ENCODE data around the gene FAM78A. TPM values are rescaled to one million over a fixed set of nuclear protein-coding genes. Genes with fewer than 3 reads are reported as not detected.
"Not testable (repeated sequence)": the region's sequence is repeated elsewhere in the genome, so short reads cannot be mapped to it uniquely, and the experiment has no call there.

Gene FAM78A
- total and polyA plus RNA-seq, 12 donors, result 7.0 to 53.1 (median 30.3) TPM

DNA sequence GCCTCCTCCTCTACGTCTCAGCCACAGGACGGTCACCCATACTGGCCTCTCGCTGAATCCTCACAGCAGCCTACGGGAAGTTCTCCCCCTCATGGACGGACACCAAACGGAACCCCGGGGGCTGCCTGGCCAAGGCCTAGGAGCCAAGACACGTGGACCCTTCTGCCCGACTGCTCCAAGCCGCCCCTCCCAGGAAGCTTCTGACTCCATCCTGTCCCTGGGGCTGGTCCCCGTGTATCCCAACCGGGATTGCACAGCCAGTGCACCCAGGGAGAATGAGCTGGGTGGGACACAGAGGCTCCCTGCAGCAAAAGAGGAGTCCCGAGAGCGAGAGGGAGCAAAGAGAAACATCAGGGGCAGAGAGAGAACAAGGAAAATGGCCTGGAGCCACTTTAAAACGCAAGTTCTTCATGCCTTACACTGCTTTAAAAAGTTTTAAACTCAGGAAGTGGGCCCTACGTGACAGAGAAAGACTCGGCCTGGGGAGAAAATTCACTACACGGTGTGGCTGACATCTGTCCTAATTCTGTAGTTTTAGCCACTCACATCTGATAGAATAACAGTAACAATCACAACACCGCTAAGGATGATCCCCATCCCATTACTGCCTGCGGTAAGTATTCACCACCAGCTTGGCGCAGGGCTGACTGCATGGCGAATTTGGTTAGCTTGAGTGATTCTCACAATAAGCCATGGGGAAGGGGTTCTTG is 3.0 kb downstream of the FAM78A start:
- Histone ChIP-seq H3K9me3 (no peaks in the 10 kb centered on the region), H3K4me1 (peaks cover 36 to 76% (median 63%) of the 10 kb centered on the region in 9 donors), H3K27ac (peak overlapping the region; percentile 89 to 99 (median 98)), H3K27me3 (no peaks in the 10 kb centered on the region), H3K4me3 (peak overlapping the region; percentile 59 to 92 (median 84)), H3K36me3 (no peaks in the 10 kb centered on the region)
- intact Hi-C loops (cut with DNase I), result loop anchor here in 4 of 10 donors (5.0 to 10.0 kb wide), 3 partner anchors 62 to 96 kb away; no protein-coding TSS in a partner anchor
- 23% methylated on average over 22 of the region's 22 CpGs for WGBS, 2 donors
- DNase-seq (peak; percentile 73 to 85), ATAC-seq (peak; percentile 7 to 49 (median 21))
- TF ChIP-seq, protein P1, sequence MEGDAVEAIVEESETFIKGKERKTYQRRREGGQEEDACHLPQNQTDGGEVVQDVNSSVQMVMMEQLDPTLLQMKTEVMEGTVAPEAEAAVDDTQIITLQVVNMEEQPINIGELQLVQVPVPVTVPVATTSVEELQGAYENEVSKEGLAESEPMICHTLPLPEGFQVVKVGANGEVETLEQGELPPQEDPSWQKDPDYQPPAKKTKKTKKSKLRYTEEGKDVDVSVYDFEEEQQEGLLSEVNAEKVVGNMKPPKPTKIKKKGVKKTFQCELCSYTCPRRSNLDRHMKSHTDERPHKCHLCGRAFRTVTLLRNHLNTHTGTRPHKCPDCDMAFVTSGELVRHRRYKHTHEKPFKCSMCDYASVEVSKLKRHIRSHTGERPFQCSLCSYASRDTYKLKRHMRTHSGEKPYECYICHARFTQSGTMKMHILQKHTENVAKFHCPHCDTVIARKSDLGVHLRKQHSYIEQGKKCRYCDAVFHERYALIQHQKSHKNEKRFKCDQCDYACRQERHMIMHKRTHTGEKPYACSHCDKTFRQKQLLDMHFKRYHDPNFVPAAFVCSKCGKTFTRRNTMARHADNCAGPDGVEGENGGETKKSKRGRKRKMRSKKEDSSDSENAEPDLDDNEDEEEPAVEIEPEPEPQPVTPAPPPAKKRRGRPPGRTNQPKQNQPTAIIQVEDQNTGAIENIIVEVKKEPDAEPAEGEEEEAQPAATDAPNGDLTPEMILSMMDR (IDR thresholded peaks at IDR 0.05), result peak in 6 of 9 donors; percentile 13 to 42 (median 31)

DNA sequence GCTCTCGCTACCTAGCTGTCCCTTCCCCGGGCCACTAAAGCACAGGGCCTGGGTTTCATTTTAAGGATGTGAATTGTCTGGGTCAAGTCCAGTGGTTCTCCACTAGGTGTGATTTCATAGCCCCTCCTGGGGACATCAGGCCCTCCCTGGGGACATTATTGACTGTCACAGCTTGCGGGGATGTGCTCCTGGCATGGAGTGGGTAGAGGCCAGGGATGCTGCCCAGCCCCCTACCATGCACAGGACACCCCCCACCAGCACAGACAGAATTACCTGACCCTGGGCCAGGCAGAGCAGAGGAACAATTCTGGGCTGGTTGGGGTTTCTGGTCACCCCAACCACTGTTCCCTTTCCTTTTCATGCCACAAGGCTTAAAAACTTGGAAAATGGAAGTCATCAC is 4.1 kb downstream of the FAM78A start:
- no peaks in the 10 kb centered on the region for H3K9me3 ChIP-seq
- no peaks in the 10 kb centered on the region for H3K36me3 ChIP-seq
- no peak for DNase-seq
- peaks cover 33 to 85% (median 68%) of the 10 kb centered on the region in 9 donors for H3K4me1 ChIP-seq
- peak overlapping the region in 9 of 10 donors; percentile 59 to 92 (median 85) for H3K4me3 ChIP-seq
- TF ChIP-seq, protein P1 (IDR thresholded peaks at IDR 0.05), result no peak
- WGBS, 2 donors, result 51 to 63% methylated on average over 3 of the region's 3 CpGs
- peak overlapping the region; percentile 29 to 99 (median 98) for H3K27ac ChIP-seq
- no peaks in the 10 kb centered on the region for H3K27me3 ChIP-seq
- intact Hi-C loops (cut with DNase I), result loop anchor here in 4 of 10 donors (5.0 to 10.0 kb wide), 3 partner anchors 63 to 95 kb away; no protein-coding TSS in a partner anchor
- no peak for ATAC-seq

DNA sequence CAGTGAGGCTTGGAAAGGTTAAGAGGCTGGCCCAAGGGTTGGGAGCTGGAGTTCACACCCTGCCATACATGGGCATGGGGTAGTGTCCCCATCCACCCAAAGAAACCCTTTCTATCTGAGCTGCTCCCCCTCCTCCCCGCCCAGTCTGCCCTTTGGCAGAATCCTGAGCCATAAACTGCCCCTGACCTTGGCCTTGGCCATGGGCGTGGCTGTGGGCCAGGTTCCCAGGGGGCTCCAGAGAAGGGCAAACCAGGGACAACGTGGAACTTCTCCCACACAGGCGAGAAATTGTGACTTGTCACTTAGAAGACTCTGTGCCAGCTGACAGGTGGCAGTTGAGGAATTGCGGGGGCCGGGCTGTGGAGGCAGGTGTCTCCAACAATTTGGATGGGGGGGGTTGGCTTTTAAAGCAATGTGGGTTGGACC is 4.8 kb downstream of the FAM78A start:
- peaks cover 37 to 91% (median 75%) of the 10 kb centered on the region in 9 donors for H3K4me1 ChIP-seq
- no peaks in the 10 kb centered on the region for H3K9me3 ChIP-seq
- no peak for ATAC-seq
- intact Hi-C loops (cut with DNase I), result loop anchor here in 4 of 10 donors (5.0 to 10.0 kb wide), 3 partner anchors 63 to 94 kb away; no protein-coding TSS in a partner anchor
- 51 to 58% methylated on average over 6 of the region's 6 CpGs for WGBS, 2 donors
- H3K4me3 ChIP-seq, result peak overlapping the region in 4 of 10 donors; percentile 5 to 86 (median 51)
- DNase-seq, result no peak
- TF ChIP-seq, protein P1 (IDR thresholded peaks at IDR 0.05), result no peak
- no peaks in the 10 kb centered on the region for H3K36me3 ChIP-seq
- peak overlapping the region; percentile 65 to 99 (median 96) for H3K27ac ChIP-seq
- H3K27me3 ChIP-seq, result no peaks in the 10 kb centered on the region

DNA sequence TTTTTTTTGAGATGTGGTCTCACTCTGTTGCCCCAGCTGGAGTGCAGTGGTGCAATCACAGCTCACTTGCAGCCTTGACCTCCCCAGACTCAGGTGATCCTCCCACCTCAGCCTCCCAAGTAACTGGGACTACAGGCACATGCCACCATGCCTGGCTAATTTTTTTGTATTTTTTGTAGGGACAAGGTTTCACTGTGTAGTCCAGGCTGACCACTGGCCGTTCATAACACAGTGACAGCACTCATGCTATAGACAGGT is 5.4 kb downstream of the FAM78A start:
- H3K36me3 ChIP-seq, ATAC-seq, H3K27me3 ChIP-seq, H3K9me3 ChIP-seq, DNase-seq: not testable (repeated sequence)
- H3K4me3 ChIP-seq, result peak overlapping the region in 5 of 10 donors; percentile 5 to 86 (median 19)
- 53 to 67% methylated on average over 1 of the region's 1 CpG for WGBS, 2 donors
- peak overlapping the region; percentile 65 to 99 (median 96) for H3K27ac ChIP-seq
- intact Hi-C loops (cut with DNase I), result loop anchor here in 4 of 10 donors (5.0 to 10.0 kb wide), 3 partner anchors 64 to 94 kb away; no protein-coding TSS in a partner anchor
- H3K4me1 ChIP-seq, result peaks cover 43 to 97% (median 81%) of the 10 kb centered on the region in 9 donors

Measured in heart right ventricle (tissue), 16 donors.